Hepatocyte (in vitro differentiated cells): Measurements from ENCODE around the gene HS1BP3. TPM values are rescaled to one million over a fixed set of nuclear protein-coding genes. Genes with fewer than 3 reads are reported as not detected.
A peak's percentile ranks its signal among the peaks of the same experiment; 100 is the strongest.

ENCODE experiments used
- DNase-seq: peaks from one replicate; pipeline ENCODE4 v3.0.0-alpha.2; 2016; ENCODE audit warnings: low spot score
- H2AFZ ChIP-seq: fragments of 200-600 bp; sonication (generic); 2 replicates; pipeline ENCODE4 v1.6.0; 2016; ENCODE audit warnings: antibody characterized with exemption, mild to moderate bottlenecking
- H3K27ac ChIP-seq: fragments of 200-600 bp; sonication (generic); 2 replicates; pipeline ENCODE4 v1.5.1; 2016; ENCODE audit warnings: mild to moderate bottlenecking
- H3K27me3 ChIP-seq: fragments of 200-600 bp; sonication (generic); 2 replicates; pipeline ENCODE4 v1.6.1; 2016
- H3K36me3 ChIP-seq: fragments of 200-600 bp; sonication (generic); replicated peaks from 2 replicates; pipeline ENCODE4 v1.5.1; 2016; ENCODE audit warnings: low read depth; ENCODE audit not compliant: insufficient read depth
- H3K4me1 ChIP-seq: fragments of 200-600 bp; sonication (generic); 2 replicates; pipeline ENCODE4 v1.5.1; 2016; ENCODE audit warnings: mild to moderate bottlenecking, moderate library complexity; ENCODE audit not compliant: insufficient read depth
- H3K4me2 ChIP-seq: fragments of 200-600 bp; sonication (generic); 2 replicates; pipeline ENCODE4 v1.6.0; 2016
- H3K4me3 ChIP-seq: fragments of 200-600 bp; sonication (generic); 2 replicates; pipeline ENCODE4 v1.5.1; 2016; ENCODE audit warnings: mild to moderate bottlenecking
- H3K79me2 ChIP-seq: fragments of 200-600 bp; sonication (generic); 2 replicates; pipeline ENCODE4 v1.6.0; 2017; ENCODE audit warnings: mild to moderate bottlenecking
- H3K9me2 ChIP-seq: fragments of 200-600 bp; sonication (generic); replicated peaks from 2 replicates; pipeline ENCODE4 v1.6.0; 2017; ENCODE audit warnings: mild to moderate bottlenecking; ENCODE audit not compliant: insufficient read depth
- H3K9me3 ChIP-seq: fragments of 200-600 bp; sonication (generic); 2 replicates; pipeline ENCODE4 v1.5.1; 2016; ENCODE audit warnings: low read depth, mild to moderate bottlenecking
- H4K20me1 ChIP-seq: fragments of 200-600 bp; sonication (generic); 2 replicates; pipeline ENCODE4 v1.6.0; 2016; ENCODE audit warnings: mild to moderate bottlenecking; ENCODE audit not compliant: insufficient read depth, poor library complexity, severe bottlenecking
- EZH2 ChIP-seq: fragments of 200-600 bp; sonication (generic); IDR thresholded peaks from 2 replicates; pipeline ENCODE4 v1.6.1; 2016; ENCODE audit warnings: antibody characterized with exemption, mild to moderate bottlenecking, borderline replicate concordance
- EZH2phosphoT487 ChIP-seq: fragments of 200-600 bp; sonication (generic); IDR thresholded peaks from one replicate; pipeline ENCODE4 v1.6.1; 2018; ENCODE audit warnings: antibody characterized with exemption, mild to moderate bottlenecking, low read depth, moderate library complexity; ENCODE audit not compliant: unreplicated experiment, severe bottlenecking
- WGBS: methylation state at CpG from one replicate; pipeline ENCODE4 v1.1.6; 2016; ENCODE audit warnings: low lambda C conversion rate; ENCODE audit errors: missing lambda C conversion rate; 5-methylcytosine and 5-hydroxymethylcytosine counted together
- polyA plus RNA-seq: library from polyadenylated mRNA; unstranded; fragments of >200 nt; fragmentation: Nextera tagmentation; extraction: Ambion mirVana; gene quantifications from 2 replicates; pipeline ENCODE4 v1.2.1, GENCODE V29; 2016
- total RNA-seq: library from RNA; depleted of rRNA; stranded (reverse); fragments of >200 nt; gene quantifications from 2 replicates; pipeline ENCODE4 v1.2.3, GENCODE V29; 2014
- TF ChIP-seq, protein P1 (sequence below): fragments of 200-600 bp; sonication (generic); IDR thresholded peaks from 2 replicates; pipeline ENCODE4 v1.5.1; 2016; ENCODE audit warnings: antibody characterized with exemption, mild to moderate bottlenecking; ENCODE audit not compliant: poor library complexity

Gene HS1BP3
- total and polyA plus RNA-seq, 2 experiments from 2014 or later, result 26.8 to 29.6 TPM

DNA sequence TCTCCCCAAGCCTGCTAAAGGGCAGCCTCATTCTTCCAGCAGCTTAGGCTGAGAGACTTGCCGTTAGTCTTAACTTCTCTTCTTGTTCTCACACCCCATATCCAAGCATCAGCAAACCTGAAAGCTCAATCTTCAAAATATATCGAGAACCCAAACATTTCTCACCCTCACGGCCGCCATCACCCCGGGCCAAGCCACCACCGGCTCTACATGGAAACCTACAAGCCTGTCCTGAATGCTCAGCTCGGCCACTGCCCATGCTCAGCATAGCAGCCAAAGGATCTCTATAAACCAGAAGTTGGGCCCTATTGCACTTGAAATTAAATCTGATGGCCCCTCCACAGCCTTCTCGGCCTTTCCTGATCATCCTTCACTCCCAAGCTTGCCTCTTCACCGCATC lies 2.1 kb downstream of the HS1BP3 start:
- no peaks in the 10 kb centered on the region for H3K36me3 ChIP-seq
- DNase-seq, result no peak
- no peaks in the 10 kb centered on the region for H3K9me3 ChIP-seq
- TF ChIP-seq EZH2phosphoT487 (no peak), EZH2 (no peak)
- TF ChIP-seq, protein P1, sequence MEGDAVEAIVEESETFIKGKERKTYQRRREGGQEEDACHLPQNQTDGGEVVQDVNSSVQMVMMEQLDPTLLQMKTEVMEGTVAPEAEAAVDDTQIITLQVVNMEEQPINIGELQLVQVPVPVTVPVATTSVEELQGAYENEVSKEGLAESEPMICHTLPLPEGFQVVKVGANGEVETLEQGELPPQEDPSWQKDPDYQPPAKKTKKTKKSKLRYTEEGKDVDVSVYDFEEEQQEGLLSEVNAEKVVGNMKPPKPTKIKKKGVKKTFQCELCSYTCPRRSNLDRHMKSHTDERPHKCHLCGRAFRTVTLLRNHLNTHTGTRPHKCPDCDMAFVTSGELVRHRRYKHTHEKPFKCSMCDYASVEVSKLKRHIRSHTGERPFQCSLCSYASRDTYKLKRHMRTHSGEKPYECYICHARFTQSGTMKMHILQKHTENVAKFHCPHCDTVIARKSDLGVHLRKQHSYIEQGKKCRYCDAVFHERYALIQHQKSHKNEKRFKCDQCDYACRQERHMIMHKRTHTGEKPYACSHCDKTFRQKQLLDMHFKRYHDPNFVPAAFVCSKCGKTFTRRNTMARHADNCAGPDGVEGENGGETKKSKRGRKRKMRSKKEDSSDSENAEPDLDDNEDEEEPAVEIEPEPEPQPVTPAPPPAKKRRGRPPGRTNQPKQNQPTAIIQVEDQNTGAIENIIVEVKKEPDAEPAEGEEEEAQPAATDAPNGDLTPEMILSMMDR, result no peak
- H3K9me2 ChIP-seq, result no peaks in the 10 kb centered on the region
- H3K27ac ChIP-seq, result no peak overlapping the region
- no peaks in the 10 kb centered on the region for H4K20me1 ChIP-seq
- H3K4me1 ChIP-seq, result peaks cover 20% of the 10 kb centered on the region
- peak overlapping the region; percentile 98 for H3K4me2 ChIP-seq
- WGBS, result 96% methylated on average over 9 of the region's 9 CpGs
- H2AFZ ChIP-seq, result no peak overlapping the region
- H3K4me3 ChIP-seq, result no peak overlapping the region
- peaks cover 33% of the 10 kb centered on the region for H3K79me2 ChIP-seq
- H3K27me3 ChIP-seq, result no peaks in the 10 kb centered on the region

DNA sequence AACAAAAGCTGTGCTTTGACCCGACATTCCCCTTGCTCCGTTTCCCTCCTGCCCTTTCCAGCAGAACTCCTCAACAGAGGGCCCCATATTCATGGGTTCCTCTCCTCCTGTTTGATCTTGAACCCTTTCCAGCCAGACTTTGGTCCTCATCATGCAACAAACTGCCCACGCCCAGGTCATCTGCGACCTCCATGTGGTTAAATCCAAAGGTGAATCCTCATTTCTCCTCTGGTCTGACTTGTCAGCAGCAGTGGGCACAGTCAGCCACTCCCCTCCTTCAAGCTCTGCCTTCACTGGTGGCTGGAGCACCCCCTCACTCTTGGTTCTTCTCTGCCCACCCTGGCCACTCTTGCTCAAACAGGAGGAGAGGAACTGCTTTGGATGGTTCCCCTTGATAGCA lies 2.7 kb downstream of the HS1BP3 start:
- no peaks in the 10 kb centered on the region for H3K36me3 ChIP-seq
- 88% methylated on average over 4 of the region's 4 CpGs for whole genome bisulfite sequencing
- H3K9me2 ChIP-seq, result no peaks in the 10 kb centered on the region
- H3K4me2 ChIP-seq, result no peak overlapping the region
- no peaks in the 10 kb centered on the region for H4K20me1 ChIP-seq
- no peak overlapping the region for H3K4me3 ChIP-seq
- H3K4me1 ChIP-seq, result peaks cover 20% of the 10 kb centered on the region
- no peaks in the 10 kb centered on the region for H3K9me3 ChIP-seq
- H3K79me2 ChIP-seq, result peaks cover 33% of the 10 kb centered on the region
- DNase-seq, result no peak
- H3K27me3 ChIP-seq, result no peaks in the 10 kb centered on the region
- H2AFZ ChIP-seq, result no peak overlapping the region
- TF ChIP-seq EZH2 (no peak), EZH2phosphoT487 (no peak)
- TF ChIP-seq, protein P1, result no peak
- no peak overlapping the region for H3K27ac ChIP-seq

GRCh38 chr2:20647738-20648137 lies 3.2 kb downstream of the HS1BP3 start:
- Histone ChIP-seq H3K4me3 (no peak overlapping the region), H3K4me2 (no peak overlapping the region), H4K20me1 (no peaks in the 10 kb centered on the region), H3K27ac (no peak overlapping the region), H3K9me3 (no peaks in the 10 kb centered on the region), H2AFZ (no peak overlapping the region), H3K27me3 (no peaks in the 10 kb centered on the region), H3K4me1 (peaks cover 20% of the 10 kb centered on the region), H3K9me2 (no peaks in the 10 kb centered on the region), H3K36me3 (no peaks in the 10 kb centered on the region), H3K79me2 (peaks cover 33% of the 10 kb centered on the region)
- TF ChIP-seq, protein P1, result no peak
- TF ChIP-seq EZH2phosphoT487 (no peak), EZH2 (no peak)
- 83% methylated on average over 8 of the region's 8 CpGs for WGBS
- no peak for DNase-seq

DNA sequence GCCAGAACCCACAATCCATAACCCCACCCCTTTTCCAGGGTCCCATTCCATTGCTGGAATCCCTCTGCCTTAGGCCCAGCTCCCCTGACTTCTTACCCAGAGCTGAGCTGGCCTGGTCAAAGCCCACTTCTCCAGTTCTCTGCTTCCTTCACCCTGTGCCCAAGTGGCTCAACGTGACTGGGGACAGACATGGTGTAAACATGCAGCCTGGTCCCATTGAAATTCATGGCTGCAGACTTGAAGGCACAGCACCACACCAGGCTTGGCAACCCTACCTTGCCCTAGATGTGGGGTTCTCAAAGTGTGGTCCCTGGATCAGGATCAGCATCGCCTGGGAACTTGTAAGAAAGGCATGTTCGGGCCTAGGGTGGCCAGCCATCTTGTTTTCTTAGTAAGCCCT lies 3.7 kb downstream of the HS1BP3 start:
- no peaks in the 10 kb centered on the region for H3K36me3 ChIP-seq
- 97% methylated on average over 3 of the region's 3 CpGs for WGBS
- peaks cover 20% of the 10 kb centered on the region for H3K4me1 ChIP-seq

More for the DNA sequence above, 3.7 kb downstream of the HS1BP3 start:
- Histone ChIP-seq H3K79me2 (peaks cover 33% of the 10 kb centered on the region), H3K27me3 (no peaks in the 10 kb centered on the region), H3K9me3 (no peaks in the 10 kb centered on the region), H3K27ac (no peak overlapping the region), H4K20me1 (no peaks in the 10 kb centered on the region), H3K4me3 (no peak overlapping the region), H3K4me2 (no peak overlapping the region), H3K9me2 (no peaks in the 10 kb centered on the region), H2AFZ (no peak overlapping the region)
- no peak for TF ChIP-seq EZH2
- TF ChIP-seq, protein P1, result no peak
- no peak for DNase-seq
